ENCODE results near the gene OR1N2. TPM values are rescaled to one million over a fixed set of nuclear protein-coding genes. Genes with fewer than 3 reads are reported as not detected.
"Not testable (repeated sequence)": the region's sequence is repeated elsewhere in the genome, so short reads cannot be mapped to it uniquely, and the experiment has no call there.

The OR1N2 gene
- total RNA-seq, 1 donor from 2014 or later = not detected

DNA sequence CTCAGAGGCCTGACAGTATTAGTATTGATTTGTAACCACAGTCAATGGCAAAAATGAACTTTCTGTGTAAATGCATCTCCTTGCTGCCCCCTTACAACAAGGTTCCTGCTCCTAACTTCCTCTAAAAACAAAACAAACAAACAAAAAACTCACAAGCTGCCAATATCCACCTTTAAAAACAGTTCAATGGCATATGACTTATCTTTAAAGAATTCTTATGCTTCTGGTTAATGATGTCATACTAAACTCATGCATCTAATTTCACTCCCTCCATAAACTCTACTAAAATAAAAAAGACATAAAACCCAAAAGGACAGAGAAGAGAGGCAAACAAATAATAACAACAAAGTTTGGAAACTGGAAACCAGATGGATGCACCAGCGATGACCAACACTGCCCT lies 16.8 kb upstream of the OR1N2 start:
- Mint-ChIP-seq H3K36me3 (no peaks in the 10 kb centered on the region), H3K27me3 (ENCODE audit: insufficient read depth, low read depth) (peaks cover 10% of the 10 kb centered on the region), H3K4me1 (no peaks in the 10 kb centered on the region), H3K27ac (no peak overlapping the region), H3K9me3 (peaks cover 7% of the 10 kb centered on the region), H3K4me3 (no peak overlapping the region)
- H4K20me1 ChIP-seq (ENCODE audit: low read depth) = no peaks in the 10 kb centered on the region
- no peak overlapping the region for H3K27ac ChIP-seq
- DNase-seq (ENCODE audit: low spot score) = no peak
- no peaks in the 10 kb centered on the region for H3K9me3 ChIP-seq (ENCODE audit: low read depth)
- no peaks in the 10 kb centered on the region for H3K36me3 ChIP-seq
- H3K4me2 ChIP-seq = no peak overlapping the region
- H2AFZ ChIP-seq (replicated peaks) = no peak overlapping the region
- H3K4me1 ChIP-seq = no peaks in the 10 kb centered on the region
- no peaks in the 10 kb centered on the region for H3K79me2 ChIP-seq (ENCODE audit: low read depth)
- no peaks in the 10 kb centered on the region for H3K27me3 ChIP-seq
- H3K4me3 ChIP-seq = no peak overlapping the region
- no peak overlapping the region for H3K9ac ChIP-seq
- no peaks in the 10 kb centered on the region for H3F3A ChIP-seq (ENCODE audit: low read depth)
- TF ChIP-seq EZH2 (IDR thresholded peaks at IDR 0.05) (no peak), EZH2phosphoT487 (IDR thresholded peaks at IDR 0.05) (no peak)
- TF ChIP-seq, protein P1, sequence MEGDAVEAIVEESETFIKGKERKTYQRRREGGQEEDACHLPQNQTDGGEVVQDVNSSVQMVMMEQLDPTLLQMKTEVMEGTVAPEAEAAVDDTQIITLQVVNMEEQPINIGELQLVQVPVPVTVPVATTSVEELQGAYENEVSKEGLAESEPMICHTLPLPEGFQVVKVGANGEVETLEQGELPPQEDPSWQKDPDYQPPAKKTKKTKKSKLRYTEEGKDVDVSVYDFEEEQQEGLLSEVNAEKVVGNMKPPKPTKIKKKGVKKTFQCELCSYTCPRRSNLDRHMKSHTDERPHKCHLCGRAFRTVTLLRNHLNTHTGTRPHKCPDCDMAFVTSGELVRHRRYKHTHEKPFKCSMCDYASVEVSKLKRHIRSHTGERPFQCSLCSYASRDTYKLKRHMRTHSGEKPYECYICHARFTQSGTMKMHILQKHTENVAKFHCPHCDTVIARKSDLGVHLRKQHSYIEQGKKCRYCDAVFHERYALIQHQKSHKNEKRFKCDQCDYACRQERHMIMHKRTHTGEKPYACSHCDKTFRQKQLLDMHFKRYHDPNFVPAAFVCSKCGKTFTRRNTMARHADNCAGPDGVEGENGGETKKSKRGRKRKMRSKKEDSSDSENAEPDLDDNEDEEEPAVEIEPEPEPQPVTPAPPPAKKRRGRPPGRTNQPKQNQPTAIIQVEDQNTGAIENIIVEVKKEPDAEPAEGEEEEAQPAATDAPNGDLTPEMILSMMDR (IDR thresholded peaks at IDR 0.05) = no peak

DNA sequence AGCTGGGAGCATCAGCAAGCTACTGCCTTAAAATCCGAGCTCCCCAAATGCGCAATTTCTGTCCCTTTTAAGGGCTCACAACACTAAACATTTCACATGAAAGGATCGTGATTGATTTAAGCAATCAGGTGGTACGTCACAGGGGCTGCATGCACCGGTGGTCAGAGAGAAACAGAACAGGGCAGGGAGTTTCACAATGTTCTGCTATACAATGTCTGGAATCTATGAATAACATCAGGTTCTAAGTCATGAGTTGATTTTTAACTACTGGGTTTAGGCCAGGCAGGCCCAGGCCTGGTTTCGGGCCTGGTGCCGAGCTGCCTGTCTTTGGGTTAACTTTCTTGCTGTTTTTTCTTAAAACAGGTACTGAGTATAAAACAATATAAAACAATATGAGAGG lies 15.8 kb upstream of the OR1N2 start:
- H3K27ac ChIP-seq; H3K4me2 ChIP-seq; H3K27ac Mint-ChIP-seq; H3K4me3 ChIP-seq; H3K4me3 Mint-ChIP-seq; H3K4me1 Mint-ChIP-seq; H3F3A ChIP-seq (ENCODE audit: low read depth); H3K4me1 ChIP-seq; H2AFZ ChIP-seq (replicated peaks); H3K27me3 ChIP-seq; H4K20me1 ChIP-seq (ENCODE audit: low read depth); H3K79me2 ChIP-seq (ENCODE audit: low read depth); H3K9me3 Mint-ChIP-seq; H3K36me3 Mint-ChIP-seq; H3K9ac ChIP-seq; H3K36me3 ChIP-seq; DNase-seq (ENCODE audit: low spot score); H3K9me3 ChIP-seq (ENCODE audit: low read depth): not testable (repeated sequence)
- H3K27me3 Mint-ChIP-seq (ENCODE audit: insufficient read depth, low read depth) = peaks cover 10% of the 10 kb centered on the region

DNA sequence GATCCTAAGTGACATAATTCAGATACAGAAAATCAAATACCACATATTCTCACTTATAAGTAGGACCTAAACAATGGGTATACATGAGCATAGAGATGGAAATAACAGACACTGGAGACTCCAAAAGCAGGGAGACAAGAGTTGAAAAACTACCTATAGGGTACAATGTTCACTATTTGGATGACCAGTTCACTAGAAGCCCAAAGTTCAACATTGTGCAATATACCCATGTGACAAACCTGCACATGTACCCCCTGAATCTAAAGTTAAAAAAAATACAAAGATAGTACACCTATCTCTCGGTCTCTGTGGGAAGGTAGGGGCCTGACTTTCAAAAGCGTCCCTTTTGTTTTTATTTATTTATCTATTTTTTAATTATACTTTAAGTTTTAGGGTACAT lies 14.2 kb upstream of the OR1N2 start:
- H3K36me3 ChIP-seq = no peaks in the 10 kb centered on the region
- Mint-ChIP-seq H3K4me3 (no peak overlapping the region), H3K9me3 (peaks cover 7% of the 10 kb centered on the region), H3K36me3 (no peaks in the 10 kb centered on the region), H3K27ac (no peak overlapping the region), H3K4me1 (no peaks in the 10 kb centered on the region), H3K27me3 (ENCODE audit: insufficient read depth, low read depth) (peaks cover 3% of the 10 kb centered on the region)
- H3K27me3 ChIP-seq = no peaks in the 10 kb centered on the region
- TF ChIP-seq, protein P1 (IDR thresholded peaks at IDR 0.05) = no peak
- no peak for TF ChIP-seq EZH2 (IDR thresholded peaks at IDR 0.05)
- no peak for TF ChIP-seq EZH2phosphoT487 (IDR thresholded peaks at IDR 0.05)
- H4K20me1 ChIP-seq (ENCODE audit: low read depth) = no peaks in the 10 kb centered on the region
- no peaks in the 10 kb centered on the region for H3F3A ChIP-seq (ENCODE audit: low read depth)
- no peaks in the 10 kb centered on the region for H3K79me2 ChIP-seq (ENCODE audit: low read depth)
- no peak overlapping the region for H3K27ac ChIP-seq
- H3K4me2 ChIP-seq = no peak overlapping the region
- no peaks in the 10 kb centered on the region for H3K9me3 ChIP-seq (ENCODE audit: low read depth)
- no peak overlapping the region for H2AFZ ChIP-seq (replicated peaks)
- no peaks in the 10 kb centered on the region for H3K4me1 ChIP-seq
- no peak for DNase-seq (ENCODE audit: low spot score)
- H3K9ac ChIP-seq = no peak overlapping the region
- no peak overlapping the region for H3K4me3 ChIP-seq

DNA sequence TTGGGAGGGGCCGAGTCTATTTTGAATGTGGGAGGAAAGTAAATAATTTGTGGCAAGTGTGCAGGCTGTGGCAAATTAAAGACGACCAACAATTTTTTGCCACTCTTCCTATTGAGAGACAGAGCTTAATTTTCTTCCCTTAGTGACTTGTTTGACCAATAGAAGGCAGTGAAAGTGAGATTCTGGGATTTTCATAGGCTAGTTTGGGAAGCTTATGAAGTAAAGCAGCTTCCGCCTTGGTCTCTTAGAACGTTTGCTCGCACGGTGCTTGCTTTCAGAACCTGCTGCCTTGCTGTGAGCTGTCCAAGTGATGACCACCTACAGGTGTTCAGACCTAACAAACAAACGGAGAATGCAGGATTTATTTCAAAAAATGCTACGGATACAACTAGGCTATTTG lies 6.7 kb upstream of the OR1N2 start:
- no peak overlapping the region for H3K27ac ChIP-seq
- H3K4me3 ChIP-seq = no peak overlapping the region
- Mint-ChIP-seq H3K27me3 (ENCODE audit: insufficient read depth, low read depth) (peaks cover 2% of the 10 kb centered on the region), H3K27ac (no peak overlapping the region), H3K4me3 (no peak overlapping the region), H3K4me1 (no peaks in the 10 kb centered on the region), H3K9me3 (no peaks in the 10 kb centered on the region), H3K36me3 (no peaks in the 10 kb centered on the region)
- TF ChIP-seq, protein P1 (IDR thresholded peaks at IDR 0.05) = no peak
- TF ChIP-seq EZH2 (IDR thresholded peaks at IDR 0.05) = no peak
- no peak for TF ChIP-seq EZH2phosphoT487 (IDR thresholded peaks at IDR 0.05)
- H4K20me1 ChIP-seq (ENCODE audit: low read depth) = no peaks in the 10 kb centered on the region
- H3K79me2 ChIP-seq (ENCODE audit: low read depth) = no peaks in the 10 kb centered on the region
- DNase-seq (ENCODE audit: low spot score) = no peak
- H3K9me3 ChIP-seq (ENCODE audit: low read depth) = peaks cover 6% of the 10 kb centered on the region
- H3K4me1 ChIP-seq = no peaks in the 10 kb centered on the region
- H3K36me3 ChIP-seq = no peaks in the 10 kb centered on the region
- H3K9ac ChIP-seq = no peak overlapping the region
- H3F3A ChIP-seq (ENCODE audit: low read depth) = no peaks in the 10 kb centered on the region
- H2AFZ ChIP-seq (replicated peaks) = no peak overlapping the region
- no peak overlapping the region for H3K4me2 ChIP-seq
- no peaks in the 10 kb centered on the region for H3K27me3 ChIP-seq

Data from neural progenitor cell (in vitro differentiated cells).